GM21360 (cell line): ENCODE data around the gene CNOT6.
A peak's percentile ranks its signal among the peaks of the same experiment; 100 is the strongest.
"Not testable (repeated sequence)": the region's sequence is repeated elsewhere in the genome, so short reads cannot be mapped to it uniquely, and the experiment has no call there.

ENCODE experiments used
- ATAC-seq: cut with Tn5 transposase; IDR thresholded peaks from one replicate; pipeline ENCODE4 v1.9.1; 2021; ENCODE audit warnings: mild to moderate bottlenecking, moderate library complexity; ENCODE audit not compliant: unreplicated experiment

Gene CNOT6

GRCh38 chr5:180515974-180516373 is 21.8 kb downstream of the CNOT6 start:
- ATAC-seq: not testable (repeated sequence)

GRCh38 chr5:180516440-180516839 is 22.3 kb downstream of the CNOT6 start:
- no peak for ATAC-seq

GRCh38 chr5:180519098-180519497 is 24.9 kb downstream of the CNOT6 start:
- no peak for ATAC-seq

GRCh38 chr5:180521101-180521500 is 26.9 kb downstream of the CNOT6 start:
- no peak for ATAC-seq

GRCh38 chr5:180521591-180521990 is 27.4 kb downstream of the CNOT6 start:
- no peak for ATAC-seq

GRCh38 chr5:180522330-180522729 is 28.2 kb downstream of the CNOT6 start:
- no peak for ATAC-seq

GRCh38 chr5:180523629-180524466 is 29.7 kb downstream of the CNOT6 start:
- ATAC-seq: no peak

GRCh38 chr5:180525399-180525798 is 31.2 kb downstream of the CNOT6 start:
- ATAC-seq: no peak

- ATAC-seq: no peak
Measured at GRCh38 chr5:180526269-180526668, 32.1 kb downstream of the CNOT6 start.

- ATAC-seq: no peak
Measured at GRCh38 chr5:180527659-180528058, 33.5 kb downstream of the CNOT6 start.

- not testable (repeated sequence) for ATAC-seq
Measured at GRCh38 chr5:180531036-180531585, 36.9 kb downstream of the CNOT6 start.

- no peak for ATAC-seq
Measured at GRCh38 chr5:180532268-180532667, 38.1 kb downstream of the CNOT6 start.

- ATAC-seq: no peak
Measured at GRCh38 chr5:180533845-180534244, 39.7 kb downstream of the CNOT6 start.

GRCh38 chr5:180535573-180535972 is 41.4 kb downstream of the CNOT6 start:
- ATAC-seq: no peak

GRCh38 chr5:180540050-180540694 is 46.0 kb downstream of the CNOT6 start:
- peak; percentile 89 for ATAC-seq

GRCh38 chr5:180541710-180542109 is 47.5 kb downstream of the CNOT6 start:
- no peak for ATAC-seq

- ATAC-seq: no peak
Measured at GRCh38 chr5:180545248-180545647, 51.1 kb downstream of the CNOT6 start.

- no peak for ATAC-seq
Measured at GRCh38 chr5:180548563-180548962, 54.4 kb downstream of the CNOT6 start.

GRCh38 chr5:180553530-180553929 is 59.4 kb downstream of the CNOT6 start:
- no peak for ATAC-seq

- ATAC-seq: no peak
Measured at GRCh38 chr5:180555168-180555921, 61.2 kb downstream of the CNOT6 start.

GRCh38 chr5:180557217-180557809 is 63.1 kb downstream of the CNOT6 start:
- ATAC-seq: no peak
